Left kidney (tissue), 2 donors: ENCODE results near the gene GABRB3. TPM values are rescaled to one million over a fixed set of nuclear protein-coding genes. Genes with fewer than 3 reads are reported as not detected.

Source experiments
- DNase-seq: peaks from one replicate; pipeline ENCODE4 v3.0.0-alpha.2; 2013
- polyA plus RNA-seq: library from polyadenylated mRNA; unstranded; fragments of 120-200 nt; gene quantifications from one replicate; pipeline ENCODE4 v1.2.1, GENCODE V29; 2013; ENCODE audit not compliant: insufficient read length

GABRB3 gene
- polyA plus RNA-seq, 1 donor, result 6.0 TPM

- no peak for DNase-seq
These were observed 92.9 kb downstream of the GABRB3 start for GRCh38 chr15:26679927-26680326.

GRCh38 chr15:26676115-26676514 is 96.8 kb downstream of the GABRB3 start:
- no peak for DNase-seq

- DNase-seq, result no peak
These were observed 98.4 kb downstream of the GABRB3 start for GRCh38 chr15:26674467-26674866.

- no peak for DNase-seq
These were observed 99.4 kb downstream of the GABRB3 start for GRCh38 chr15:26673445-26673844.

- DNase-seq, result no peak
These were observed 102.8 kb downstream of the GABRB3 start for GRCh38 chr15:26670116-26670515.

GRCh38 chr15:26667222-26667988 is 105.5 kb downstream of the GABRB3 start:
- no peak for DNase-seq

GRCh38 chr15:26665957-26666791 is 106.7 kb downstream of the GABRB3 start:
- DNase-seq, result peak; percentile 28

- DNase-seq, result no peak
These were observed 110.6 kb downstream of the GABRB3 start for GRCh38 chr15:26662283-26662682.

GRCh38 chr15:26661748-26662147 is 111.1 kb downstream of the GABRB3 start:
- no peak for DNase-seq

- DNase-seq, result no peak
These were observed 111.8 kb downstream of the GABRB3 start for GRCh38 chr15:26661107-26661506.

- DNase-seq, result no peak
These were observed 112.6 kb downstream of the GABRB3 start for GRCh38 chr15:26660241-26660640.

- no peak for DNase-seq
These were observed 114.6 kb downstream of the GABRB3 start for GRCh38 chr15:26658290-26658689.

GRCh38 chr15:26656080-26656479 is 116.8 kb downstream of the GABRB3 start:
- DNase-seq, result no peak

- DNase-seq, result no peak
These were observed 121.0 kb downstream of the GABRB3 start for GRCh38 chr15:26651909-26652308.

- no peak for DNase-seq
These were observed 124.2 kb downstream of the GABRB3 start for GRCh38 chr15:26648676-26649075.

GRCh38 chr15:26644948-26645347 is 127.9 kb downstream of the GABRB3 start:
- DNase-seq, result no peak

- DNase-seq, result no peak
These were observed 131.7 kb downstream of the GABRB3 start for GRCh38 chr15:26641144-26641543.

- DNase-seq, result no peak
These were observed 132.3 kb downstream of the GABRB3 start for GRCh38 chr15:26640601-26641000.

GRCh38 chr15:26639966-26640365 is 132.9 kb downstream of the GABRB3 start:
- DNase-seq, result no peak

- DNase-seq, result no peak
These were observed 137.3 kb downstream of the GABRB3 start for GRCh38 chr15:26635614-26636013.

GRCh38 chr15:26635105-26635504 is 137.8 kb downstream of the GABRB3 start:
- DNase-seq, result no peak

GRCh38 chr15:26634319-26634718 is 138.5 kb downstream of the GABRB3 start:
- DNase-seq, result no peak

GRCh38 chr15:26632500-26632899 is 140.4 kb downstream of the GABRB3 start:
- DNase-seq, result no peak
